Measurements from ENCODE around the gene CXCR5.
"Not testable (repeated sequence)": the region's sequence is repeated elsewhere in the genome, so short reads cannot be mapped to it uniquely, and the experiment has no call there.

The CXCR5 gene

GRCh38 chr11:118842369-118842768, 41.3 kb upstream of the CXCR5 start:
- POLR2A ChIA-PET (ENCODE audit: low non-redundant PET) = no interaction called here
- DNase-seq (ENCODE audit: low spot score) = peak; percentile 46
- no peak overlapping the region for H3K27ac ChIP-seq
- no peak for TF ChIP-seq CTCF (conservative IDR thresholded peaks at IDR 0.05; ENCODE audit: low read depth)
- CTCF ChIA-PET = no interaction called here

- CTCF ChIA-PET; DNase-seq (ENCODE audit: low spot score); POLR2A ChIA-PET (ENCODE audit: low non-redundant PET): not testable (repeated sequence)
- peak overlapping the region; percentile 65 for H3K27ac ChIP-seq
Observed at GRCh38 chr11:118842843-118843242, 40.8 kb upstream of the CXCR5 start.

- peak overlapping the region; percentile 38; the same call in 1 of the 2 replicates for H3K27ac ChIP-seq
- TF ChIP-seq CTCF (conservative IDR thresholded peaks at IDR 0.05; ENCODE audit: low read depth) = no peak
- POLR2A ChIA-PET (ENCODE audit: low non-redundant PET) = no interaction called here
- DNase-seq (ENCODE audit: low spot score) = no peak
- CTCF ChIA-PET = no interaction called here
Observed at GRCh38 chr11:118843565-118843964, 40.1 kb upstream of the CXCR5 start.

- CTCF ChIA-PET = interaction anchor here (0.7 kb wide), 1 partner anchor 25 kb away, joined by 3 read pairs; no protein-coding TSS in a partner anchor
- peak; percentile 84 for DNase-seq (ENCODE audit: low spot score)
- H3K27ac ChIP-seq = peak overlapping the region; percentile 92
- POLR2A ChIA-PET (ENCODE audit: low non-redundant PET) = no interaction called here
- TF ChIP-seq CTCF (conservative IDR thresholded peaks at IDR 0.05; ENCODE audit: low read depth) = no peak
Observed at GRCh38 chr11:118845369-118845768, 38.3 kb upstream of the CXCR5 start.

GRCh38 chr11:118846181-118846935, 37.3 kb upstream of the CXCR5 start:
- TF ChIP-seq CTCF (conservative IDR thresholded peaks at IDR 0.05; ENCODE audit: low read depth) = no peak
- no peak for DNase-seq (ENCODE audit: low spot score)
- ChIA-PET CTCF (no interaction called here), POLR2A (ENCODE audit: low non-redundant PET) (no interaction called here)
- H3K27ac ChIP-seq = peak overlapping the region; percentile 92

GRCh38 chr11:118849825-118850224, 33.9 kb upstream of the CXCR5 start:
- DNase-seq (ENCODE audit: low spot score) = no peak
- POLR2A ChIA-PET (ENCODE audit: low non-redundant PET) = no interaction called here
- TF ChIP-seq CTCF (conservative IDR thresholded peaks at IDR 0.05; ENCODE audit: low read depth) = no peak
- no peak overlapping the region for H3K27ac ChIP-seq
- CTCF ChIA-PET = interaction anchor here (0.7 kb wide), 1 partner anchor 94 kb away, joined by 6 read pairs; no protein-coding TSS in a partner anchor

GRCh38 chr11:118851970-118852369, 31.7 kb upstream of the CXCR5 start:
- CTCF ChIA-PET = interaction anchor here (0.6 kb wide), 1 partner anchor 471 kb away, joined by 4 read pairs; no protein-coding TSS in a partner anchor

More at GRCh38 chr11:118851970-118852369, 31.7 kb upstream of the CXCR5 start:
- DNase-seq (ENCODE audit: low spot score) = no peak
- POLR2A ChIA-PET (ENCODE audit: low non-redundant PET) = interaction anchor here (0.6 kb wide), 1 partner anchor 190 kb away, joined by 5 read pairs; no protein-coding TSS in a partner anchor
- no peak overlapping the region for H3K27ac ChIP-seq
- no peak for TF ChIP-seq CTCF (conservative IDR thresholded peaks at IDR 0.05; ENCODE audit: low read depth)
